Measurements from ENCODE around the gene GPC6.
"Not testable (repeated sequence)": the region's sequence is repeated elsewhere in the genome, so short reads cannot be mapped to it uniquely, and the experiment has no call there.

The GPC6 gene

GRCh38 chr13:94291631-94292322 lies 1065.2 kb downstream of the GPC6 start:
- DNase-seq: no peak

GRCh38 chr13:94292323-94292640 lies 1065.7 kb downstream of the GPC6 start:
- no peak for DNase-seq

- DNase-seq: no peak
These were observed 1069.9 kb downstream of the GPC6 start for GRCh38 chr13:94296471-94296870.

- DNase-seq: no peak
These were observed 1071.7 kb downstream of the GPC6 start for GRCh38 chr13:94298346-94298745.

- no peak for DNase-seq
These were observed 1073.8 kb downstream of the GPC6 start for GRCh38 chr13:94300401-94300800.

- no peak for DNase-seq
These were observed 1074.9 kb downstream of the GPC6 start for GRCh38 chr13:94301487-94301886.

GRCh38 chr13:94302847-94303565 lies 1076.4 kb downstream of the GPC6 start:
- DNase-seq: not testable (repeated sequence)

GRCh38 chr13:94303644-94304174 lies 1077.1 kb downstream of the GPC6 start:
- no peak for DNase-seq

- DNase-seq: no peak
These were observed 1078.4 kb downstream of the GPC6 start for GRCh38 chr13:94305033-94305432.

GRCh38 chr13:94305463-94305862 lies 1078.9 kb downstream of the GPC6 start:
- DNase-seq: no peak

GRCh38 chr13:94305934-94306333 lies 1079.3 kb downstream of the GPC6 start:
- DNase-seq: no peak

GRCh38 chr13:94308832-94309231 lies 1082.2 kb downstream of the GPC6 start:
- no peak for DNase-seq

- no peak for DNase-seq
These were observed 1083.0 kb downstream of the GPC6 start for GRCh38 chr13:94309576-94309975.

GRCh38 chr13:94309997-94310855 lies 1083.6 kb downstream of the GPC6 start:
- DNase-seq: no peak

- no peak for DNase-seq
These were observed 1085.3 kb downstream of the GPC6 start for GRCh38 chr13:94311893-94312292.

GRCh38 chr13:94312511-94313216 lies 1086.1 kb downstream of the GPC6 start:
- DNase-seq: no peak

- DNase-seq: no peak
These were observed 1086.8 kb downstream of the GPC6 start for GRCh38 chr13:94313321-94313910.

- no peak for DNase-seq
These were observed 1087.3 kb downstream of the GPC6 start for GRCh38 chr13:94313926-94314325.

- DNase-seq: no peak
These were observed 1088.6 kb downstream of the GPC6 start for GRCh38 chr13:94315188-94315587.

- DNase-seq: no peak
These were observed 1090.5 kb downstream of the GPC6 start for GRCh38 chr13:94317063-94317491.

GRCh38 chr13:94318418-94318817 lies 1091.8 kb downstream of the GPC6 start:
- no peak for DNase-seq

- no peak for DNase-seq
These were observed 1092.9 kb downstream of the GPC6 start for GRCh38 chr13:94319501-94319900.

All from stimulated activated CD4-positive, alpha-beta T cell treated with anti-CD3 and anti-CD28 coated beads, Interleukin-4, amount 100 ng/mL, for 24 hours (primary cell).